ENCODE results near the gene MSL2.
"Not testable (repeated sequence)": the region's sequence is repeated elsewhere in the genome, so short reads cannot be mapped to it uniquely, and the experiment has no call there.

Gene MSL2

GRCh38 chr3:136152176-136152843 lies 43.8 kb downstream of the MSL2 start:
- no peak for FAIRE-seq
- DNase-seq (ENCODE audit: insufficient read length, low spot score) = no peak

DNA sequence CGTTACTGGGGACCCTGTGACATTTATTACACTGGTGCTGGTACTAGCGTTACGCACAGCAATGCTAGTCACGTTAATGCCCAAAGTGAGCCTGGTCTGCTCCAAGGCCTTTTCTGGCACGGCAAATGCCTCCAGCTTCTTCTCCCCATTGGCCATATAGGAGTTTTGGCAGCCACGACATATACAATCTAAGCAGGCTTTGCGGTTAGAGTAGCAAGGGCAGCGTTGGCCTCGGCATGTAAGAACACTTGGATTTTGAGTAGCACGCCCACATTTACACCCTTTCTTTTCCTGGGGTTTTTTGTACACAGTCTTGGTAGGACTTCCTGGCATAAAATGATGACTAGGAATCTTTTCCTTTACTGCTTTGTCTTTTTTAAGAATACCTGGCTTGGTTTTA lies 44.9 kb downstream of the MSL2 start:
- DNase-seq (ENCODE audit: insufficient read length, low spot score) = no peak
- TF ChIP-seq POLR2AphosphoS5 (IDR thresholded peaks at IDR 0.05; ENCODE audit: low read depth, low read length) = no peak
- no peak for TF ChIP-seq POU2F2 (IDR thresholded peaks at IDR 0.05; ENCODE audit: low read depth, low read length)
- TF ChIP-seq SPI1 (IDR thresholded peaks at IDR 0.05; ENCODE audit: low read depth, low read length) = no peak
- no peak for TF ChIP-seq PAX5 (IDR thresholded peaks at IDR 0.05; ENCODE audit: insufficient read depth, low read length, severe bottlenecking)
- no peak for TF ChIP-seq POLR2A (IDR thresholded peaks at IDR 0.05; ENCODE audit: low read depth, low read length)
- no peak for TF ChIP-seq TAF1 (IDR thresholded peaks at IDR 0.05; ENCODE audit: low read depth, low read length)
- no peak for FAIRE-seq

More at GRCh38 chr3:136152176-136152843, 43.8 kb downstream of the MSL2 start:
- no peak for TF ChIP-seq POLR2A (IDR thresholded peaks at IDR 0.05; ENCODE audit: low read depth, low read length)
- TF ChIP-seq POLR2AphosphoS5 (IDR thresholded peaks at IDR 0.05; ENCODE audit: low read depth, low read length) = no peak
- no peak for TF ChIP-seq POU2F2 (IDR thresholded peaks at IDR 0.05; ENCODE audit: low read depth, low read length)
- TF ChIP-seq PAX5 (IDR thresholded peaks at IDR 0.05; ENCODE audit: insufficient read depth, low read length, severe bottlenecking) = no peak
- no peak for TF ChIP-seq SPI1 (IDR thresholded peaks at IDR 0.05; ENCODE audit: low read depth, low read length)
- TF ChIP-seq TAF1 (IDR thresholded peaks at IDR 0.05; ENCODE audit: low read depth, low read length) = no peak

- FAIRE-seq = no peak
- TF ChIP-seq TAF1 (IDR thresholded peaks at IDR 0.05; ENCODE audit: low read depth, low read length) (no peak), SPI1 (IDR thresholded peaks at IDR 0.05; ENCODE audit: low read depth, low read length) (no peak), POLR2A (IDR thresholded peaks at IDR 0.05; ENCODE audit: low read depth, low read length) (no peak), PAX5 (IDR thresholded peaks at IDR 0.05; ENCODE audit: insufficient read depth, low read length, severe bottlenecking) (no peak), POLR2AphosphoS5 (IDR thresholded peaks at IDR 0.05; ENCODE audit: low read depth, low read length) (no peak), POU2F2 (IDR thresholded peaks at IDR 0.05; ENCODE audit: low read depth, low read length) (no peak)
- no peak for DNase-seq (ENCODE audit: insufficient read length, low spot score)
Measured at GRCh38 chr3:136149667-136150066, 46.5 kb downstream of the MSL2 start.

- TF ChIP-seq POLR2A (IDR thresholded peaks at IDR 0.05; ENCODE audit: low read depth, low read length) (no peak), SPI1 (IDR thresholded peaks at IDR 0.05; ENCODE audit: low read depth, low read length) (no peak), TAF1 (IDR thresholded peaks at IDR 0.05; ENCODE audit: low read depth, low read length) (no peak), PAX5 (IDR thresholded peaks at IDR 0.05; ENCODE audit: insufficient read depth, low read length, severe bottlenecking) (no peak), POLR2AphosphoS5 (IDR thresholded peaks at IDR 0.05; ENCODE audit: low read depth, low read length) (no peak)
Measured at GRCh38 chr3:136146981-136147729, 49.0 kb downstream of the MSL2 start.

DNA sequence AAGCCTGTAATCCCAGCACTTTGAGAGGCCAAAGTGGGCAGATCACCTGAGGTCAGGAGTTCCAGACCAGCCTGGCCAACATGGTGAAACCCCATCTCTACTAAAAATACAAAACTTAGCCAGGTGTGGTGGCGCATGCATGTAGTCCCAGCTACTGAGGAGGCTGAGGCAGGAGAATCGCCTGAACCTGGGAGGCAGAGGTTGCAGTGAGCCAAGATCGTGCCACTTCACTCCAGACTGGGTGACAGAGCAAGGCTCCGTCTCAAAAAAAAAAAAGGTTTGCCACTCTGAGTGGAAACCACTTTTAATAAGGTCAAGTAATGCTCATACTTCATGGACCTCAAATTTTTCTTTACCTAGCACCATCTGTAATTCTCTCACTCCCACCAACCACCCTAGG lies 51.7 kb downstream of the MSL2 start:
- not testable (repeated sequence) for FAIRE-seq; DNase-seq (ENCODE audit: insufficient read length, low spot score)

More at GRCh38 chr3:136146981-136147729, 49.0 kb downstream of the MSL2 start:
- no peak for FAIRE-seq
- no peak for DNase-seq (ENCODE audit: insufficient read length, low spot score)

DNA sequence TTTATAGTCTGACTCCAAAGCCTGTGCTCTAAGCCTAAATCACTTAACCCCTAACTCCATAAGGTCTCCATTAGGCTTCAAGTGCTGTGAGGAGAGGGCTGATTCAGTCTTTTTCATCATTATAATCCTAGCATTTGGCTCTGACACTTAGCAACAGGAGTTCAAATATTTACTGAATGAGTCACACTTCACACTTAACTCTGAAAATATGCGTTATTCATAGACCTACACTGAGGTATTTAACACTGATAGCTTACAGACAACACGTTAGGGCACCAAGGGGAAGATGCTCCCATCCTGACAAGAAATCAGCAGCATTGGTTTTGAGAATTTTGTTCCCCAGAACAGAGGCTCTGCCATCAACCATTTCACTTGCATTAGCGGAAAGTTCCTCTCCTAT lies 53.5 kb downstream of the MSL2 start:
- DNase-seq (ENCODE audit: insufficient read length, low spot score) (no peak), FAIRE-seq (no peak)
- TF ChIP-seq SPI1 (IDR thresholded peaks at IDR 0.05; ENCODE audit: low read depth, low read length) (no peak), POU2F2 (IDR thresholded peaks at IDR 0.05; ENCODE audit: low read depth, low read length) (no peak), POLR2A (IDR thresholded peaks at IDR 0.05; ENCODE audit: low read depth, low read length) (no peak), POLR2AphosphoS5 (IDR thresholded peaks at IDR 0.05; ENCODE audit: low read depth, low read length) (no peak)

DNA sequence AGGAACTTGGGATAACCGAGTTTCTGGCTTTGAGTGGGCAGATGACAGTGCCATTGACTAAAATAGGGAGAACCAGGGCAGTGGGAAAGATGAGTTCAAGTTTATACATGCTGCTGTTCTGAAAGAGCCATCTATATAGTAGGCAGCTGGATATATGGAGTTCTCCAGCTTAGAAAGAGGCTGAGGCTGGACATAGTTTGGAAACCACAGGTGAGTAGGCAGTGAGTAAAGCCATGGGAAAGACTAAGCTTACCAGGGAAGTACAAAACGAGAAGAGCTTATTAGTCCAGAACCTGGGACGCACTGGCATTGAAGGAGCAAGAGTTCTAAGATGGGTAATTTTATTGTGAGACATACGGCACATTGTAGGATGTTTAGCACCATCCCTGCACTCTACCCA lies 54.2 kb downstream of the MSL2 start:
- no peak for FAIRE-seq
- TF ChIP-seq PAX5 (IDR thresholded peaks at IDR 0.05; ENCODE audit: insufficient read depth, low read length, severe bottlenecking) (no peak), TAF1 (IDR thresholded peaks at IDR 0.05; ENCODE audit: low read depth, low read length) (no peak), POLR2AphosphoS5 (IDR thresholded peaks at IDR 0.05; ENCODE audit: low read depth, low read length) (no peak), POU2F2 (IDR thresholded peaks at IDR 0.05; ENCODE audit: low read depth, low read length) (no peak), POLR2A (IDR thresholded peaks at IDR 0.05; ENCODE audit: low read depth, low read length) (no peak), SPI1 (IDR thresholded peaks at IDR 0.05; ENCODE audit: low read depth, low read length) (no peak)
- no peak for DNase-seq (ENCODE audit: insufficient read length, low spot score)

DNA sequence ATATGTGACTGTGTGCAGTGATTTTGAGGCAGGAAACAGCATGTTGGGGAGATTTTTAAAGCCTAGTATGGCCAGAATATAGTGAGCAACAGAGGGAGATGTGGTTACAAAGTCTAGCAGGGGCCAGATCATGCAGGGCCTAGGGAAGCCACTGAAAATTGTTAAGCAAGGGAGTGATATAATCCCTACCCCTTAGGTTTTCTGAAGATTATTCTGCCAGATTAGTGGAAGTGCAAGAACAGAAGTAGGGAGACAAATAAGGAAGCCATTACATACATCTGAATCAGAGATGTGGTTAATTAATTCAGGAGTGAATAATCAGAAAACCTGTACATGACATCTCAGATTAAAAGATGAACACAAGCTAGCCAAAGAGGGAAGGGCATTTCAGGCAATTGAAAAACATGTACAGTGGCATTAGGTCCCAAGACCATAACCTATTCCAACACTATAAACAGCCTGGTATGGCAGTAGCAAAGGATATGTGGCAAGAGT lies 54.8 kb downstream of the MSL2 start:
- TF ChIP-seq PAX5 (IDR thresholded peaks at IDR 0.05; ENCODE audit: insufficient read depth, low read length, severe bottlenecking) = no peak
- FAIRE-seq (no peak), DNase-seq (ENCODE audit: insufficient read length, low spot score) (no peak)

DNA sequence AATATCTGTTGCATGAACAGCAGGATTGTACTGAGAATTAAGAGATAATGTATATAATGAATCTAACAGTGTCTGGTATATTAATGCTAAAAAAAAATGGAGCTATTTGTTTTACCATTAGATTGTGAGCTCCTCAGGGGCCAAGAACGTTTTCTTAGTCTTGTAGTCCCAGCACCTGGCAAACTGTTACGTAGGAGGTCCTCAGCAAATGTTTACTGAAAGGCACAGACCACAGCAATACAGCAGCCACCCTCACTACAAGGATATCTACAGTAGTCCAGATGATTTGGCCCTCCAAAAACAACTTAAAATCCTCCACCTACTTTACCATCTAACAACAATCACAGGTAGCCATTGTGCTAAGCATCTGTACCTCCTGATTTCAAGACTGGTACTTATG lies 59.7 kb downstream of the MSL2 start:
- DNase-seq (ENCODE audit: insufficient read length, low spot score) (no peak), FAIRE-seq (no peak)
- TF ChIP-seq SPI1 (IDR thresholded peaks at IDR 0.05; ENCODE audit: low read depth, low read length) = no peak
- TF ChIP-seq POU2F2 (IDR thresholded peaks at IDR 0.05; ENCODE audit: low read depth, low read length) = no peak
- no peak for TF ChIP-seq POLR2A (IDR thresholded peaks at IDR 0.05; ENCODE audit: low read depth, low read length)
- TF ChIP-seq TAF1 (IDR thresholded peaks at IDR 0.05; ENCODE audit: low read depth, low read length) = no peak
- TF ChIP-seq POLR2AphosphoS5 (IDR thresholded peaks at IDR 0.05; ENCODE audit: low read depth, low read length) = no peak
- no peak for TF ChIP-seq PAX5 (IDR thresholded peaks at IDR 0.05; ENCODE audit: insufficient read depth, low read length, severe bottlenecking)

Data from GM12891 (cell line).